Ovary (tissue), 9 donors: ENCODE data around the gene GATAD2A. TPM values are rescaled to one million over a fixed set of nuclear protein-coding genes. Genes with fewer than 3 reads are reported as not detected.

Source experiments
- DNase-seq, 5 donors: peaks; one replicate each; pipeline ENCODE4 v3.0.0-alpha.2; 2019 to 2020
- H3K27ac ChIP-seq, 2 donors: fragments of 200-600 bp; one replicate each; pipeline versions ENCODE4 v1.5.1 to v1.8.0; 2019 to 2022
- H3K27me3 ChIP-seq: fragments of 200-600 bp; one replicate; pipeline ENCODE4 v1.8.0; 2022
- H3K36me3 ChIP-seq: fragments of 200-600 bp; sonication (generic); one replicate; pipeline ENCODE4 v1.5.1; 2019
- H3K4me1 ChIP-seq: one replicate; pipeline ENCODE4 v1.8.1; 2013; ENCODE audit warnings: mild to moderate bottlenecking, moderate library complexity; ENCODE audit not compliant: insufficient read depth
- H3K4me3 ChIP-seq: fragments of 200-600 bp; sonication (generic); one replicate; pipeline ENCODE4 v1.5.1; 2017
- H3K9me3 ChIP-seq, 2 donors: fragments of 200-600 bp in 1 of 2; sonication (generic) in 1 of 2; one replicate each; pipeline versions ENCODE4 v1.5.1 to v1.8.1; 2013 to 2019; ENCODE audit warnings: mild to moderate bottlenecking in 1 of 2, moderate library complexity in 1 of 2
- CTCF ChIP-seq, 3 donors: fragments of 450-650 bp in 2 of 3; fragments of 200-600 bp in 1 of 3; IDR thresholded peaks; one replicate each; pipeline versions ENCODE4 v1.5.1 to v1.8.0; 2016 to 2022; ENCODE audit warnings: antibody characterized with exemption in 3 of 3, mild to moderate bottlenecking in 1 of 3
- EP300 ChIP-seq: sonication (generic); formaldehyde crosslinking; IDR thresholded peaks from one replicate; pipeline ENCODE4 v1.6.1; 2017; ENCODE audit warnings: antibody characterized with exemption
- POLR2A ChIP-seq: fragments of 450-650 bp; IDR thresholded peaks from one replicate; pipeline ENCODE4 v1.6.1; 2017; ENCODE audit warnings: antibody characterized with exemption, mild to moderate bottlenecking, moderate library complexity
- WGBS, 3 donors: extraction: QIAGEN DNeasy Blood & Tissue Kit in 1 of 3; methylation state at CpG; one replicate each; pipeline versions ENCODE4 v1.1.5 to v1.1.7; 2013 to 2017; 5-methylcytosine and 5-hydroxymethylcytosine counted together
- intact Hi-C, 4 donors: fragments of 100-400 bp; cut with DNase I; formaldehyde crosslinking; loops; one replicate each; pipeline versions ENCODE4 v1.11.0 to v1.15.1; 2022 to 2023
- polyA plus RNA-seq, 2 donors: library from polyadenylated mRNA; stranded (reverse); fragments of 200-250 nt in 1 of 2; fragments of 350-450 nt in 1 of 2; fragmentation: Illumina TruSeq in 1 of 2; extraction: RNeasy Lipid Tissue Mini Kit (QIAGEN cat#74804) in 1 of 2; gene quantifications; one replicate each; pipeline ENCODE4 v1.2.3, GENCODE V29; 2013 to 2014
- total RNA-seq, 7 donors: library from RNA; depleted of rRNA in 2 of 7; stranded (reverse); fragments of >200 nt in 2 of 7; fragmentation: NEBNext Ultra II Directional in 3 of 7; extraction: Animal tissue kit (Norgen Biotek cat#: 25700) in 3 of 7; gene quantifications; one replicate each; pipeline versions ENCODE4 v1.1.0 to v1.2.4, GENCODE V29; 2016 to 2023
- donor health status: DM: no; HTN: no; CAD: no; lungs with moderate emphysema.
- donor health status: DM: no; HTN: no; CAD: no.
- donor health status: Bipolar disorder and iron deficiency.
- donor health status: DM: yes; HTN: yes; CAD: no.
- donor health status: DM: no; HTN: no; CAD: no.
- donor health status: DM: yes; HTN: yes; CAD: no.

GATAD2A gene
- total and polyA plus RNA-seq, 9 donors: 10.7 to 83.0 (median 52.2) TPM

GRCh38 chr19:19502808-19503602 is 97.5 kb downstream of the GATAD2A start:
- no peak for DNase-seq
- no peaks in the 10 kb centered on the region for H3K36me3 ChIP-seq
- no peak overlapping the region for H3K4me3 ChIP-seq
- H3K27ac ChIP-seq: no peak overlapping the region
- 84 to 88% (median 86%) methylated on average over 18 of the region's 18 CpGs for WGBS, 3 donors
- TF ChIP-seq POLR2A: no peak
- TF ChIP-seq EP300: no peak
- no peak for TF ChIP-seq CTCF (IDR thresholded peaks at IDR 0.05)
- intact Hi-C loops: no loop called here
- no peaks in the 10 kb centered on the region for H3K27me3 ChIP-seq
- H3K9me3 ChIP-seq: no peaks in the 10 kb centered on the region
- H3K4me1 ChIP-seq: peaks cover 1% of the 10 kb centered on the region

- Histone ChIP-seq H3K9me3 (no peaks in the 10 kb centered on the region), H3K4me1 (peaks cover 1% of the 10 kb centered on the region), H3K27me3 (no peaks in the 10 kb centered on the region), H3K4me3 (no peak overlapping the region), H3K36me3 (no peaks in the 10 kb centered on the region), H3K27ac (no peak overlapping the region)
- DNase-seq: no peak
- no peak for TF ChIP-seq CTCF (IDR thresholded peaks at IDR 0.05)
- WGBS, 3 donors: 84 to 89% (median 86%) methylated on average over 17 to 23 of the region's 23 CpGs
- intact Hi-C loops: no loop called here
Measured at GRCh38 chr19:19504754-19505668, 99.5 kb downstream of the GATAD2A start.

- no peak overlapping the region for H3K27ac ChIP-seq
- H3K36me3 ChIP-seq: no peaks in the 10 kb centered on the region
- no peak overlapping the region for H3K4me3 ChIP-seq
Measured at GRCh38 chr19:19505669-19506326, 100.3 kb downstream of the GATAD2A start.

More at GRCh38 chr19:19505669-19506326, 100.3 kb downstream of the GATAD2A start:
- Histone ChIP-seq H3K9me3 (no peaks in the 10 kb centered on the region), H3K4me1 (peaks cover 1% of the 10 kb centered on the region), H3K27me3 (no peaks in the 10 kb centered on the region)
- intact Hi-C loops: no loop called here
- WGBS, 3 donors: 52 to 78% (median 64%) methylated on average over 27 of the region's 27 CpGs
- no peak for TF ChIP-seq CTCF (IDR thresholded peaks at IDR 0.05)
- TF ChIP-seq EP300: no peak
- TF ChIP-seq POLR2A: no peak
- DNase-seq: no peak
